Superior temporal gyrus (tissue), 1 donor: ENCODE results near the gene COQ8B.
A peak's percentile ranks its signal among the peaks of the same experiment; 100 is the strongest.
"Not testable (repeated sequence)": the region's sequence is repeated elsewhere in the genome, so short reads cannot be mapped to it uniquely, and the experiment has no call there.

Experiments
- DNase-seq: peaks from one replicate; pipeline ENCODE4 v3.0.0-alpha.2; 2016; ENCODE audit errors: extremely low spot score

Gene COQ8B

DNA sequence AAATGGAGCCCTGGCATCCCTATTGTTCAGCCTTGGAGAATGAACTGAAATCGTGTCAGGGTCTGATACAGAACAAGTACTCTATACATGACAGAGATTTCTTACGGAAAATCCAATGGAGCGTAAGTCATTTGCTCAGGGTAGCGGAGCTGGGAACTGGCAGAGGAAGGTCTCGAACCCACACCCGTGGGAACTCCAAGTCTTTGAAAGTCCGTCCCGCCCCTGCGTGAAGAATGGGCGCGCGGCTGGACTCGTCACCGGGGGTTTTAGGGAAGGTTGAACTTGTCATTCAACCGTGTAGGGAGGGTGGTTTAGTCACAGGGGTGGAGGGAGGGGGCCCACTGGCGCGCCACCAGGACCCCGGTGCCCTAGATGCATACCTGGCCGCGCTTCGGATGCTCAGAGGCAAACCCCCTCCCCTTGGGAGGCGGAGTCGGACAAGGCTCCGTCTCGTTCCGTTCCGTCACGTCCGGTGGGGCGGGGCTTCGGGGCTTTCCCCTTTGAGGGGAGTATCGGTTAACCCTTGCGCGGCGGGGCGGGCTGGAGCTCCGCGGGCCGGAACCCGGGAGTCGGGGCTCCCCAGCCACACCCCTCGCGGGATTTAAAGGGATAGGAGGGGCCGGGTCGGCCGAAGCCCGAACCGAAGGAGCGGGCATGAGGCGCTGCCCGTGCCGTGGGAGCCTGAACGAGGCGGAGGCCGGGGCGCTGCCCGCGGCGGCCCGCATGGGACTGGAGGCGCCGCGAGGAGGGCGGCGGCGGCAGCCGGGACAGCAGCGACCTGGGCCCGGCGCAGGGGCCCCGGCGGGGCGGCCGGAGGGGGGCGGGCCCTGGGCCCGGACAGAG is at the start of gene COQ8B, which contains the start of gene ITPKC:
Gene COQ8B (minus strand): TSS at position 405 of the 843 bp plus-strand sequence. CDS start 2,254 bp downstream, outside the sequence.
Gene ITPKC (plus strand): TSS at position 631 of the 843 bp plus-strand sequence. CDS start 24 bp downstream, at position 655.
- DNase-seq, result peak; percentile 99

DNA sequence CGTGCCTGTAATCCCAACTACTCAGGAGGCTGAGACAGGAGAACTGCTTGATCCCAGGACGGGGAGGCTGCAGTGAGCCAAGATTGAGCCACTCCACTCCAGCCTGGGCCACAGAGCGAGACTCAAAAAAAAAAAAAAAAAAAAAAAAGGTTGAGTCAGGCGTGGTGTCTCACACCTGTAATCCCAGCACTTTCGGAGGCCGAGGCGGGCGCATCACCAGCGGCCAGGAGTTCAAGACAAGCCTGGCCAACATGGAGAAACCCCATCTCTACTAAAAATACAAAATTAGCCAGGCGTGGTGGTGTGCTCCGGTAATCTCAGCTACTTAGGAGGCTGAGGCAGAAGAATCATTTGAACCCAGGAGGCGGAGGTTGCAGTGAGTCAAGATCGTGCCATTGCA is 49.7 kb upstream of the COQ8B start:
- DNase-seq, result not testable (repeated sequence)

DNA sequence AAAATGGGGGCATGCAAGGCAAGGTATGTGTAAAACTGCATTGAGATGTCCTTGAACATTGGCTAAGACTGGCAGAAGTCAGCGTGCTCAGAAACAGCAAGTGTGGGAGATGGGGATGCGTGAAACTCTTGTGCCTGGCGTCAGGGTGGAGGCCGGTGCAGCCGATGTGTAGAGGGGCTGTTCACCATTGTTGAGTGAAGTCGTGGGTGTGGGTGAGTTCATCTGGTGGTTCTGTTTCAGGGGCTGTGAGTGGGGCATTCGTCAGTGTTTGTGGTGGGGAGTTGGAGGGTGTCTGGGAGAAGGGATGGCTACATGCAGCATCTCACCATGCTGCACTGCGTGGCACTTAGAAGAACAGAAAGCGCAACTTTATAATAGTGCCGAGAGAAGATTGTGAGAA is 47.3 kb upstream of the COQ8B start:
- no peak for DNase-seq

DNA sequence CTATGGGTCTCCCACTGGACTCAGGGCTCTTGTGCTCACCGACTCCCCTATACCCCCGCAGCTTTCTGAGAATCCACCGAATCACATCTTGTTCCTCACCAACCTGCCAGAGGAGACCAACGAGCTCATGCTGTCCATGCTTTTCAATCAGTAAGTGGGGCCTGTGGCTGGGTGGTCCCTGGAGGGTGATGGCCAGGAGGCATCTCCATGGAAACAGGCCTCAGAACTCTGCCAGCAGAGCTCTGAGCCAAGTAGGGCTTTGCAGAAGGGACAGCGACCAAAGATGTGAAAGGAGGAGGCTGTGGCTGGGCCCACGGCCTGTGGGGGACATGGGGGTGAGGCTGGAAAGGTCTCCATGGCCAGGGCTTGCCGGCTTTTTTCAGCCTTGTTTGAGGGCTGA is 46.8 kb upstream of the COQ8B start:
- DNase-seq, result no peak

DNA sequence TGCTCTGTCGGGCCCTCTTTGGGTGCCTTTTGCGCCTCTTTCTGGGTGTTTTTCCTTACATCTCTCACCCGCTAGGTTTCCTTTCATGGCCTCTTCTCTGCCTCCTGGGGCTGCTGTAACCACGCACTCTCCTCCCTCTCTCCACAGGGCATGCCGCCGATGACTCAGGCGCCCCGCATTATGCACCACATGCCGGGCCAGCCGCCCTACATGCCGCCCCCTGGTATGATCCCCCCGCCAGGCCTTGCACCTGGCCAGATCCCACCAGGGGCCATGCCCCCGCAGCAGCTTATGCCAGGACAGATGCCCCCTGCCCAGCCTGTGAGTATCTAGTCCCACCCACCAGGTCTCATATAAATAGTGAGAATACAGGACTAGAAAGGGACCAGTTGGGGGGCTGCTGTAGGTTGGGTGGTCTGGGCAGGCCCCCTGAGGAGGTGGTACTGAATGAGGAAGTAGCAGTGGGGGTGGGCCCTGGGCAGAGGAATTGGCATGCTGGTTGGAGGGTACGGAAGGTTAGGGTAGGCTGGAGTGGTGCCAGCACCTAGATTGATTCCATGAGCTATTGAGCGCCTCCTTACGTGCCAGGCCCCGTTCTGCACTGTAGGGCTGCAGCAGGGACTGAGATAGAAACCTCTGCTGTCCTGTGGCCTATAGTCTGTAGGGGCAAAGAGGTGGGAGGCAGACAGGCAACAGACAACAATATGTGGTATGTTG is 46.2 kb upstream of the COQ8B start:
- DNase-seq, result no peak

DNA sequence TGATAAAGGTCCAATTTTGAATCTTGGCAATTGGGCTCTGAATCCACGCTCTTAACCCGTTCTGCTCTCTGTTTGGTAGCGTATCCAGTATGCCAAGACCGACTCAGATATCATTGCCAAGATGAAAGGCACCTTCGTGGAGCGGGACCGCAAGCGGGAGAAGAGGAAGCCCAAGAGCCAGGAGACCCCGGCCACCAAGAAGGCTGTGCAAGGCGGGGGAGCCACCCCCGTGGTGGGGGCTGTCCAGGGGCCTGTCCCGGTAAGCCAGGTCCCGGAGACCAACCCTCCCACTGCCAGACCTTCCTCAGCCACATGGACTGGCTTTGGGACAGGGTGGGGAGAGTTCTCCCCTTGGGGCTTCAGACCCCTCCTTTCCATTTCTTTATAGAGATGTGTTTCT is 42.7 kb upstream of the COQ8B start:
- DNase-seq, result no peak

DNA sequence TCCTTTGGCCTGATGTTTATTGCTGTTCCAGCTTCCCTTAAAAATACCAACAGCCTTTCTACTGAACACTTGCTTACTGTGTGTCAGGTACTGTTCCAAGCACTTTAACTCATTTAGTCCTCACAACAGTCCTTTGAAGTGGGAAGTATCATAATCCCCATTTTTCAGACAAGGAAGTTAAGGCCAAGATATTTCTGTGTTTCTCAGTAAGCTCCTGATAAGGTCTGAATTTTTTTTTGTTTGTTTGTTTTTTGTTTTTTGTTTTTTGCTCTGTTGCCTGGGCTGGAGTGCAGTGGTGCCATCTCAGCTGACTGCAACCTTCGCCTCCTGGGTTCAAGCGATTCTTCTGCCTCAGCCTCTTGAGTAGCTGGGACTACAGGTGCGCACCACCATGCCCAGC is 41.8 kb upstream of the COQ8B start:
- no peak for DNase-seq

DNA sequence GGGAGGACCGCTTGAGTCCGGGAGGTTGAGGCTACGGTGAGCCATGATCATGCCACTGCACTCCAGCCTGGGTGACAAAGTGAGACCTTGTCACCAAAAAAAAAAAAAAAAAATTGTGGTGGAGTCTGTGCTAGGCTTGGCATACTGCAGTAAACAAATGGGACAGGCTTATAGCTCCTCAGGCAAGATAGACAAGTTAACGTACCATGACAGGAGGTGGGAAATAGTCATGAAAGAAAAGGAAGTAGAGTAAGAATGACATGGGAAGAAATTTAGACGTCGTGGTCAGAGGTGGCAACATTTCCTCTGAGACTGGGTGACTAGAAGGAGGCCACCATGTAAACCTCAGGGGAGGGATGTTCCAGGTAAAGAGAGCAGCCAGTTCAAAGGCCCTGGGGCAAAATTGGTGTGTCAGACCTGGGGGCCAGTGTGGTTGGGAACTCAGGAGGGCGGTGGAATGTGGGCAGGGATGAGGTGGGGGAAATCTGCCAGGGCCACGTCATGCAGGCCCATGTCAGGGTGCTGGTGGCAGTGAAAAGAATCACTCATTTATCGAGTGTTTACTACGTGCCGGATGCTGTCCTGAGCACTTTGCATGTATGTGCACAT is 39.9 kb upstream of the COQ8B start:
- DNase-seq, result no peak

DNA sequence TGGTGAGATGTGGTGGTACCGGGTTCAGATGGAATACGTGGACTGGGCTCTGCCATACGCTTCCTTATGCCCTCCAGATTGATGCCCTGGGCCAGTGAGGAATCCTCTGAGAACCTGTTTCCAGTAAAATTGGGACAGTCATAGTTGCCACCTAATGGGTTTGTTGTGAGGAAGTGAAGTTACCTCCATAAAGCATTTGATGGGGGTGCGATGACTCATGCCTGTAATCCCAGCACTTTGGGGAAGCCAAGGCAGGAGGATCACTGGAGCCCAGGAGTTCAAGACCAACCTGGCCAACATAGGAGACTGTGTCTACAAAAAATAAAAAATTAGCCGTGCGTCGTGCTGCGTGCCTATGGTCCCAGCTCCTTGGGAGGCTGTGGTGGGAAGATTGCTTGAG is 39.1 kb upstream of the COQ8B start:
- DNase-seq, result no peak

DNA sequence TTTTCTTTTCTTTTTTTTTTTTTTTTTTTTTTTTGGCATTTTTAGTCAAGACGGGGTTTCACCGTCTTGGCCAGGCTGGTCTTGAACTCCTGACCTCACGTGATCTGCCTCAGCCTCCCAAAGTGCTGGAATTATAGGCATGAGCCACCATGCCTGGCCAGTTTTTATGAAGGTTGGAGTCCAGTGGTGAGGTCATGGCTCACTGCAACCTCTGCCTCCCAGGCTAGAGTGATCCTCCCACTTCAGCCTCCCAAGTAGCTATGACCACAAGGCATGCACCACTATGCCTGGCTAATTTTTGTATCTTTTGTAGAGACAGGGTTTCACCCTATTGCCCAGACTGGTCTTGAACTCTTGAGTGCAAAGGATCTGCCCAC is 38.5 kb upstream of the COQ8B start:
- DNase-seq, result no peak

DNA sequence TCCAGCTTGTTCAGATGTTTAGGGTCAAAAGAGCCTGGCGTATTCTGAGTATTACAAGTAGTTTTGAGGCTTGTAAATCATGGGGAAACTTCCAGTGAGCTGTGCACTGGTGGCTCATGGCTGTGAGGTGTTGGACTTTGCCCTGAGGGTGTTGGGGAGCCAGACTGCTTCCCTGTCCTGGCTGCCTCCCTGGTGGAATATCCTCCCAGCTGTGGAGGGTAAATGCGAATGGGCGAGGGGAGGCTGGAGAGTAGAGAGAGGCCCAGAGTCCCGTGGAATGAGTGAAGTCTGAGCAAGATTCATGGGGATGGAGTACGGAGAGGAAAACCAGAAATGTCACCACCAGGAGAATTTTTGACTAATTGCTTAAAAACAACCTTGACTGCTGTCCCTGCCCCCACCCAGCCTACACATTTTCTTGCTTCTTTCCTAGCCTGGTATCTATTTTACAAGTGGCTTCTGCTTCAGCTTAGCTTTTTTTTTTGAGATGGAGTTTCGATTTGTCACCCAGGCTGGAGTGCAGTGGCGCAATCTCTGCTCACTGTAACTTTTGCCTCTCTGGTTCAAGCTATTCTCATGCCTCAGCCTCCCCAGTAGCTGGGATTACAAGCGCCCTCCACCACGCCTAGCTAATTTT is 38.0 kb upstream of the COQ8B start:
- DNase-seq, result no peak

DNA sequence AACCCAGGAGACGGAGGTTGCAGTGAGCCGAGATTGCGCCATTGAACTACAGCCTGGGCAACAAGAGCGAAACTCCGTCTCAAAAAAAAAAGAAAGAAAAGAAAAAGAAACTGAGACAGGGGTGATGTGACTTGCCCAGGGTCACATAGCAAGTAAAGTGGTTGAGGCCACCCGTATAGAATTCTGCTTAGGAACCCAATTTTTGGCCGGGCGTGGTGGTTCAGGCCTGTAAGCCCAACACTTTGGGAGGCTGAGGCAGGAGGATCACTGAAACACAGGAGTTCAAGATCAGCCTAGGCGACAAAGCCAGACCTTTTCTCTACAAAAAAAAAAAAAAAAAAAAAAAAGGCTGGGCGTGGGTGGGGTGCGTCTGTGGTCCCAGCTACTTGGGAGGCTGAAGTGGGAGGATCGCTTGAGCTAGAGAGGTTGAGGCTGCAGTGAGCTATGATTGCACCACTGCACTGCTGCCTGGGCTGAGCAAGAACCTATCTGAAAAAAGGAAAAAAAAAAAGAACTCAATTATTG is 35.6 kb upstream of the COQ8B start:
- DNase-seq, result no peak

DNA sequence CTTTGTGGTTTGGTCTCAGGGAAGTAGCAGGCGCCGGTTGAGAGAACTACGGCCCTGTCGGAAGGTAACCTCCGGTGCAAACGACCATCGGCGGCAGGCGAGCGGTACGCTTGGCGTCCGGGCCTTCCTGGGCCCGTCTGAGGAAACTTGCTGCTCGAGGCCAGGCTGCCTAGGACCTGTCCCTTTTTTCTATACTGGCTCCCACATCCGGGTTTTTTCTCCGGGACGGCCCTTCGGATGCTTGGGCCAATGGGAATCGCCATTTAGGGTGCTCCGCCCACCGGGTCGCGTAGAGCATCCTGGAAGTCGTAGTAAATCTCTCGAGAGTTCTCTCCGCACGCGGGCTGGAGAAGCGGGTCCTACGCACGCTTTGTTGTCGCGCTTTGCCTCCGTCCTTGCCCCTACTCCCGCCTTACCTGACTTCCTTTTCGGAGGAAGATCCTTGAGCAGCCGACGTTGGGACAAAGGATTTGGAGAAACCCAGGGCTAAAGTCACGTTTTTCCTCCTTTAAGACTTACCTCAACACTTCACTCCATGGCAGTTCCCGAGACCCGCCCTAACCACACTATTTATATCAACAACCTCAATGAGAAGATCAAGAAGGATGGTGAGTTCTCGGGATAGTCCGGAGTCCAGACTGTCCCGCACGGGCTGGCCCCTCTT is 34.3 kb upstream of the COQ8B start, which contains the start of gene SNRPA:
Gene SNRPA (plus strand): TSS at position 330 of the 664 bp plus-strand sequence. CDS start 206 bp downstream, at position 536.
- peak; percentile 99 for DNase-seq

DNA sequence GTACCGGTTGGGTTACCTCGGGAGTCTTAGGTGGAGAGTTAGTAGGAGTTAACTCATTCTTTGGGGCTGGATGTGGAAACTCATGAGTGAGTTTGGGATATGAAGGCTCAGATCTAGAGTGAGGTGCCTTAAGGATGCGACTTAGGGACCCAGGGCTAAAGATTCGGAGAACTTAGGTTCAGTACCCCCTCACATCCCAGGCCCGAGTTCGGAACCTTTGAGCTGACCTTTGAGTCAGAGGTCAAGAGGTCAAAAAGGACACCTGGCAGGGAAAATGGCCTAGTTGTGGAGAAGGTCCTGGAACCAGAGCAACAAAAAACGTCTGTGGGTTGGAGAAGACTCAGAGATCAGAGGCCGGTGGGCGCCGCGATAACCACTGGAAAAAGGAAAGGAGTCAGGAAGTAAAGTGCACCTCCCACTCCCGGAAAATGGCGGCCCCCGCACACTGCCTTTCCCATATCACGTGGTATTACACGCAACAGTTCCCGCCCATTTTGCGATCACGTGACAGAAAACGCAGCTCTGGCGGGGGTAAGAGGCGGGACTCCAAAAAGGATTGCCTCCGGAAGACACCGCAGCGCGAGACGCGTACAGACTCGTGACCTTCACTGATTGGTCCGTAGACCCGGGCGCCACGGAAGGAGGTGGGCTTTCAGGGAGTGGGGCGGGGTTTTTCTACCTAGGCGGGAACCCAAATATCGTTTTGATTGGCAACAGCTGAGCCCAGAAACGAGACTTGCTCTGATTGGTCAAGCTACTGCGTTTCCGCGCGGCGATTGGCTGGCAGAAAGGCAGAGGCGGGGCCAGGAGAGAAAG is 33.6 kb upstream of the COQ8B start, which contains the start of gene ACTMAP:
Gene ACTMAP (minus strand): TSS at position 420 of the 816 bp plus-strand sequence. CDS start 674 bp downstream, outside the sequence.
- peak; percentile 100 for DNase-seq

DNA sequence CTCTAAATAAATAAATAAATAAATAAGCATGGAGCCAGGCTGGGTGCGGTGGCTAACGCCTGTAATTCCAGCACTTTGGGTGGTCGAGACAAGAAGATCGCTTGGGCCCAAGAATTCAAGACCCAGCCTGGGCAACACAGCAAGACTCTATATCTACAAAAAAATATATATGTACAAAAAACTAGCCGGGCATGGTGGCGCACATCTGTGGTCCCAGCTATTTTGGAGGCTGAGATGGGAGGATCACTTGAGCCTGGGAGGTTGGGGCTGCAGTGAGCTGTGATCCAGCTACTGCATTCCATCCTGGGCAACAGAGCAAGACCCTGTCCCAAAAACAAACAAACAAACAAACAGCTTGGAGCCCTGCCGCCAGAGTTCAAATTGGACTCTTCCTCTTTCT is 30.9 kb upstream of the COQ8B start:
- DNase-seq, result no peak

DNA sequence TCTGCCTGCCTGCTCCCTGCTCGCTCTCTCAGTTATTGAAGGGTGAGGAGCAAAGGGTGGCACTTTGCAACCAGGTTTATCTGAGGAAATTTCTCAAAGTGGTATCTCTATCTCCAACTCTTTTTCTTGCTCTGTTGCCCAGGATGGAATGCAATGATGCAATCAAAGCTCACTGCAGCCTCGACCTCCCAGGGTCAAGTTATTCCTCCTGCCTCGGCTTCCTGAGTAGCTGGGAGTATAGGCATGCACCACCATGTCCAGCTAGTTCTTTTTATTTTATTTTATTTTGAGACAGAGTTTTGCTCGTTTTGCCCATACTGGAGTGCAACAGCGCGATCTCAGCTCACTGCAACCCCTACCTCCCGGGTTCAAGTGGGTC is 28.7 kb upstream of the COQ8B start:
- no peak for DNase-seq

DNA sequence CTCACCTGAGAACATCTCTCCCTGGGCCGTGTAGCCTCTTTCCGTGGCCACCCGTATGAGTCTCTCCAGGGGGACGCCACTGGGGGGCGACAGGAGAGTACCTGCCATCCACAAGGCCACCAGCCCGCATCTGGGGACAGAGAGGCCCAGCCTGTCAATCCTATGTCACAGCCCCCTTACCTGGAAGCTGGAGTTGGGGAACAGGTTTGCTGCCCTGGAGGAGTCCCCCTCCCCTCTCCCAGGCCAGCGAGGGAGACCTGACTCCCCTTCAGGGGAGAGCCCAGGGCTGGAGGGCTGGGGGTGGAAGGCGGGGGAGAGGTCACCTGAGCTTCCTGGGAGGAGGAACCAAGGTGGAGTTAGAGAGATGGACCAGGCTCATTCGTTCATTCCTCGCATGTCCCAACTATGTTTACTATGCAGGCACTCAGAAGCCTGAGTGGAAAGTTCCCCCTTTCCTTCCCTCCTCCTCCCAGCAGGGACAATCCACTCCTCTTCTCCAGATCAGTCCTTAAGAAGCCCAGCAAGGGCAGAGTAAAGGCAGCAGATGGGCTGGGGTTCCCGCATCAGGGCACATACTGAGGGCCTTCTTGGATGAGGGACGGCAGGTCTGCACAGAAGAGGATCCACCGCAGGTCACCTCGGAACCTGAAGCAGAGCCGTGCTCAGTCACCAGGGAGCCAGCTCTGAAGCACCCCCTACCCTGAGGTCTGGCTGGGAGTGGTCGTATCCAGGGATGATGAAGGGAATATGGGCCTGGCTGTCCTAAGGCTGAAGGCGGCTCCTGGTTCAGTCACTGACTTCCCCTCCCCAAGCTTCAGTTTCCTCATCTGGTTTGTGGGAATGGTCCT is 28.1 kb upstream of the COQ8B start:
- no peak for DNase-seq

DNA sequence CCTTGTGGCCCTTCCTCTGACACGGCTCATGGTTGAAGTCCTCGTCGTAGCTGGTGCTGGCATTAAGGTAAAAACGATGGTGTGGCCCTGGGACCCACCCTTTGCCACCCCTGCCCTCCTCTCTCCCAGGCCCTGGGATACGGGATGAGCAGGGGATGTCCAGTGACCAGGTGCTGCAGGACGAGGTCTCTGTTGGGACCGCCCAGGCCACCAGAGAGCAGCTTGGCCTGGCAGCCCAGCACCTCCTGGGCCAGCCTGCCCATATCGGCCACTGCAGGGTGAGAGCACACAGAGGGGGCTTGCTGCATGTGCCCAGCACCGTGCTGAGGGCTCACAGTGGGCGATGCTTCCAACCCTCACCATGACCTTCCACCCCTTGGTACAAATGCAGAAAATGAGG is 27.2 kb upstream of the COQ8B start:
- no peak for DNase-seq

DNA sequence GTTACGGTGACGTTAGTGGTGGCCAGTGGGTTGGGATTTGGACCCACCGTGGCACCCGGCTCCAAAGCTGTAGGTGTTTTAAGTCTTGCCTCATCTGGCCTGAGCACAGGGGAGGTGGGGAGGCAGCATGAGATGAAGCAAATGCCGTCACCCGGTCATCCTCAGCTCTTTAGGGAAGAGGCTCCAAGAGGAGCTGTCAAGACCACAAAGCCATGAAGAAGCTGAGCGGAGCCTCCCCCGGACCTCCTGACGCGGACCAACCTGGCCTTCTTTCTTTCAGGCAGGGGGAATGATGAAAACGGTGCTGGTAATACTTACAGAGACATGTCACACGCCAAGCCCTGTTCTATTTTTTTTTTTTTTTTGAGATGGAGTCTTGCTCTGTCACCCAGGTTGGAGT is 26.2 kb upstream of the COQ8B start:
- no peak for DNase-seq
